GM21723 (cell line): ENCODE results near the gene NFATC2.
"Not testable (repeated sequence)": the region's sequence is repeated elsewhere in the genome, so short reads cannot be mapped to it uniquely, and the experiment has no call there.

Experiments used
- ATAC-seq: cut with Tn5 transposase; IDR thresholded peaks from one replicate; pipeline ENCODE4 v1.9.1; 2021; ENCODE audit warnings: mild to moderate bottlenecking, moderate library complexity; ENCODE audit not compliant: unreplicated experiment

Gene NFATC2

GRCh38 chr20:51481341-51481914 lies 61.1 kb downstream of the NFATC2 start:
- ATAC-seq: peak; percentile 36

GRCh38 chr20:51480507-51481270 lies 61.8 kb downstream of the NFATC2 start:
- ATAC-seq: peak; percentile 78

- not testable (repeated sequence) for ATAC-seq
These were observed 66.4 kb downstream of the NFATC2 start for GRCh38 chr20:51476106-51476505.

GRCh38 chr20:51473771-51474170 lies 68.7 kb downstream of the NFATC2 start:
- ATAC-seq: no peak

- no peak for ATAC-seq
These were observed 69.3 kb downstream of the NFATC2 start for GRCh38 chr20:51473256-51473655.

GRCh38 chr20:51470907-51471411 lies 71.6 kb downstream of the NFATC2 start:
- no peak for ATAC-seq

GRCh38 chr20:51470499-51470820 lies 72.1 kb downstream of the NFATC2 start:
- no peak for ATAC-seq

- ATAC-seq: no peak
These were observed 72.7 kb downstream of the NFATC2 start for GRCh38 chr20:51469578-51470498.

- no peak for ATAC-seq
These were observed 73.5 kb downstream of the NFATC2 start for GRCh38 chr20:51469046-51469445.

GRCh38 chr20:51468636-51469035 lies 73.9 kb downstream of the NFATC2 start:
- no peak for ATAC-seq

GRCh38 chr20:51467956-51468626 lies 74.4 kb downstream of the NFATC2 start:
- ATAC-seq: no peak

GRCh38 chr20:51463998-51464397 lies 78.5 kb downstream of the NFATC2 start:
- no peak for ATAC-seq

- ATAC-seq: no peak
These were observed 79.0 kb downstream of the NFATC2 start for GRCh38 chr20:51463560-51463959.

- ATAC-seq: no peak
These were observed 79.8 kb downstream of the NFATC2 start for GRCh38 chr20:51462566-51463276.

- ATAC-seq: not testable (repeated sequence)
These were observed 80.7 kb downstream of the NFATC2 start for GRCh38 chr20:51461846-51462245.

- ATAC-seq: peak; percentile 12
These were observed 81.2 kb downstream of the NFATC2 start for GRCh38 chr20:51461306-51461705.

GRCh38 chr20:51460569-51461265 lies 81.8 kb downstream of the NFATC2 start:
- ATAC-seq: peak; percentile 97

GRCh38 chr20:51460163-51460562 lies 82.4 kb downstream of the NFATC2 start:
- ATAC-seq: no peak

- ATAC-seq: no peak
These were observed 83.6 kb downstream of the NFATC2 start for GRCh38 chr20:51458751-51459439.
